ENCODE measurements around the gene TRAF3.

GRCh38 chr14:102902523-102903247 lies 125.4 kb downstream of the TRAF3 start:
- TF ChIP-seq CTCF (conservative IDR thresholded peaks at IDR 0.05 in 1 of 2, IDR thresholded peaks at IDR 0.05 in 1 of 2; ENCODE audit: extremely low read depth in 1 of 2, insufficient read depth in 1 of 2, low read depth in 1 of 2, low read length in 2 of 2), result no peak
- TF ChIP-seq EZH2 (IDR thresholded peaks at IDR 0.05; ENCODE audit: borderline replicate concordance, low read length), result no peak
